NCI-H446 (cell line): Measurements from ENCODE around the gene ANGPTL2.

Experiments used
- DNase-seq, 2 experiments: peaks; one replicate each; lab custom pipeline; 2025; lab: John Stamatoyannopoulos, UW

The ANGPTL2 gene

GRCh38 chr9:127075624-127076372, 46.6 kb downstream of the ANGPTL2 start:
- DNase-seq, result no peak

DNA sequence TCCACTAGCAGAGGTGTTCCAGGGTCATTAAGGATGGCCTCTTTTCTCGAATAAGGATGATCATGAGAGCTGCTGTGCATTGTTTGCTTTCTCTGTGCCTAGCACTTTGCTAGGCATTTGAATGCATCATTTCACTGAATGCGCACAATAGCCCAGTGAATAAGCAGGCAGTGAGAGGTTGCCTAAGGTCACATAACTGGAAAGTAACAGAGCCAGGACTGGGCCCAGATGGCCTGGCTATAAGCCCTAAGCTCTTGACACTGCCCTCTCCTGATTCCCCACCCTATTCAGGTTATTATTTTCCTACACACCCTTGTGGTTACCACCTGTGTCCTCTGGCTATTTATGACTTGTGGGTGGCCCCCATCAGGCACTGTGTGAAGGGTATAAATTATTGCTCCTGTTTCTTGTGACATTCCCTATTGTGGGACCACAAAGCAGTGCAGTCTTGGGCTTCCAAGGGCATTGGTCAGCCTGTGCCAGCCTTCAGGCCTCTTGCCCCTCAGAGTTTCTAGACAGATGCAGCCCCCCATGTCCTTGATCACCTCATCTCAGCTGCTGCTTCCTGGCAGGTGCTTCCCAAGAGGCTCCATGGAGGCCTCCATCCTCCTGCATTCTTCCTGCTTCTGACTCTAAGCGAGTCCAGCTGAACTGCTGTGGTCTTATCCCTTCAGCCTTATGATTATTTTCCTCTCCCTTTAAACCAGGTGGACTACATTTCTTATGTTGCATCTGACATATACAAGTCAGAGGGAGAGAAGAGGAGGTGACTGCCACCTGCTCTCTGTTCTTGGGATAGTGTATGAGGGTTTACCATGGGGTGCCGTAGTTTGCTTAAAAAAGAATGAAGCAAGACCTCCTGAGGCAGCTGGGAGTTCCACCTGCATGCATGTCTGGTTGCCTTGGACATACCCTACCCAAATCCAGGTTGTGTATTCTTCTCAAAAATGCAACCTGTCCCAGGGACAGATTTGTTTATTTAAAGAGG, 47.6 kb downstream of the ANGPTL2 start:
- DNase-seq, result no peak

DNA sequence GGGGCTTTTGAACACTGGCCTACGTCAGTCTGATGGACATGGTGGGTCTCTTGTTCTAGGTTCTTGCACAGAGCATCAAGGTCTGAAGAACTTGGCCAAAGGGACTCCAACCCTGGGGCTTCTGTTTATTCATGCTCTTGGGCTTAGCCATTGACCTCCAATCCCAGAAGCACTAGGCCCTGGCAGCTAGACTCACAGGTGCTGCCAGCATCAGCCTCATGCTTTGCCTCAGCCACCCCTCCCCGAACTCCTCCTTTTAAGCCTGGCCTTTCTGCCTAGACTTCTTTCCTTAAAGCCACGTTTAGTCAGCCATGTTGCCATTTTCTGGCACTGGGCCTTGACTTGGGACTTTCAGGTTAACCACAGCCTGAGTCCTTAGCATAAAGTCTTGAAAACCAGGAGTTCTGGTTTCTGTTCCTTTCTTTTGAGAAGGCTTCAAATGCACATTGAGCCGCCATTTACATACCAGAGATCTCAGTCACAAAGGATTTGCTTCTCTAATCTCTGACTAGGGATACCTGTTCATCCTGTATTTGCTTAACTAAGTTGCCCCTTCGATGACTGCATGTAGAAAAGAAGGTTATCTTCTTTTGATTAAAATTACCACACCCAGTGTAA, 54.7 kb downstream of the ANGPTL2 start:
- DNase-seq, result no peak

GRCh38 chr9:127066851-127067136, 55.6 kb downstream of the ANGPTL2 start:
- DNase-seq, result no peak

- DNase-seq, result no peak
These were observed 56.2 kb downstream of the ANGPTL2 start for GRCh38 chr9:127066060-127066850.

DNA sequence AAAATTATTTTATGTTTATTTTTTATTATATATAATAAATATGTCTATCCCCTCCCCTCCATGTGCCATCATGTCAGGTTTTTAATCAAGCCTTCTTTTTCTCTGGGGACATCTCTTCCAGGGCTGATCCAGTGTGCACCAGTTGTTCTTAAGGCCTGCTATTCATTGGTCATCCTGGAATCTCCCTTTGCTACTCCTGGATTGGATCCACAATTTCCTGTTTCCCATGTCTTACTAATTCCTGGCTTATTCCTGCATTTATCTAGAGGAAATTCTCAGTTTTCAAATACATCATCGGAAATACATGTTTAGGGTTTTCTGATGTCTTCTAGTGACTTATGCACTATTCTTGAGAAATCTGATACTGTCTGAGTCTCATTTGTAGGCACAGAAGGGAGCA, 56.8 kb downstream of the ANGPTL2 start:
- DNase-seq, result no peak

GRCh38 chr9:127064335-127064734, 58.1 kb downstream of the ANGPTL2 start:
- DNase-seq, result no peak

DNA sequence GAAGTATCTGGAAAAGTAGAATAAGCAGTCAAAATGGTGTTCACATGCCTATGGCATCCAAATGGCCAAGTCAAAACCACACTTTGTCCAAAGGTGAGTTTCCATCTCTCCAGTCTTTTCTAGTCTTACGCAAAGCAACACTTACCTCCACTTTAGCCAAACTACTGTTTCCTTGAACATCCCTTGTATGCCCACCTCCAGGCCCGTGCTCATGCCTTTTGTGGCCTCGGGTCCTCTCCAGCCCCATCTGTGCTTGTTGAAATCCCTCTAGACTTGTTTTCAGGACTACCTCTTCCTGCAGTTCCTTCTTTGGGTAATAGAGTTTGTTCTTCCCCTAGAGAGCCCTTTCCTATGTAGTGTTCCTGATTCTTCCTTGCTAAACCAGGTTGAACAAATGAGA, 61.0 kb downstream of the ANGPTL2 start:
- no peak for DNase-seq

DNA sequence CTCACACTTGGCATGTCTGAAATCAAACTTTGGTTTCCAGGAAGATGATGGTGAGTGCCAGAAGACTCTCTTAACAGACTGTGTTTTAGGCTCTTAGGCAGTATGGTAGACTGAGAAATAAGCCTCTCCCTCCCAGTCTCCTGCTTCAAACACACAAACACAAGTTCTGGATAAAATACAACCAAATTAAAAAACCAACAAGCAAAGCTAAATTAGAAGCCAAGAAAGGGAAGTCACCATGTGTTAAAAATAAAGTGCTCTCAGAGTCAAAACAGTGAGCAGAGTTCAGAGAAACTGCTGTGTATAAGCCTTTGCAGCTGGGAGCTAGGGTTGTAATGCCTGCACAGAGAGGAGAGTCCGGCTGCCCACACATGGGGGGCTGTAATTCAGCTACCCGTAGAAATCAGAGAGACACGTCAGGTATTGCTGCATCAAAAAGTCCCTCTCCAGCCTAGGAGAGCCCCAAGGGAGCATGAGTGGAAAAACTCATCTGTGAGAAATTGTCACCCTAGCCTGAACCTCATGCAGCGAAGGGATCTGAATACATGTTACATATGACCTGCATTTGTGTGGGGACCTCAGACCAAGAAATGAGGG, 62.6 kb downstream of the ANGPTL2 start:
- DNase-seq, result no peak

- no peak for DNase-seq
These were observed 63.4 kb downstream of the ANGPTL2 start for GRCh38 chr9:127059030-127059429.

DNA sequence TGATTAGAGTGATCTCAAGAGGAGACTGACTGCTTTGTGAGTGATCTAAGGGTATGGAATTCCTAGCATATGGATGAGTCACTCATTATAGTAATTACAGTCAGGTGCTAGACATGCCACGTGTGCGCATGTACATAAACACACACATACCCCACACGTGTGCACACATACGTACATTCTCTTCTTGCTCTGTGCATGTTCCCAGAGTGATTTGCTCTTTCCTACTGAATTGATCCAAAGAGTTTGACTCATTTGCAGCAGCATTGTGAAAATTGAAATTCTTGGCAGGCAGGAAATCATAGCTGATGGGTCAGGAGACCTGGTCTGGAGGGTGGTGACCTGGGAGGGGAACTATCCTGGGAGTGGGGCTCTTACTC, 63.8 kb downstream of the ANGPTL2 start:
- no peak for DNase-seq

DNA sequence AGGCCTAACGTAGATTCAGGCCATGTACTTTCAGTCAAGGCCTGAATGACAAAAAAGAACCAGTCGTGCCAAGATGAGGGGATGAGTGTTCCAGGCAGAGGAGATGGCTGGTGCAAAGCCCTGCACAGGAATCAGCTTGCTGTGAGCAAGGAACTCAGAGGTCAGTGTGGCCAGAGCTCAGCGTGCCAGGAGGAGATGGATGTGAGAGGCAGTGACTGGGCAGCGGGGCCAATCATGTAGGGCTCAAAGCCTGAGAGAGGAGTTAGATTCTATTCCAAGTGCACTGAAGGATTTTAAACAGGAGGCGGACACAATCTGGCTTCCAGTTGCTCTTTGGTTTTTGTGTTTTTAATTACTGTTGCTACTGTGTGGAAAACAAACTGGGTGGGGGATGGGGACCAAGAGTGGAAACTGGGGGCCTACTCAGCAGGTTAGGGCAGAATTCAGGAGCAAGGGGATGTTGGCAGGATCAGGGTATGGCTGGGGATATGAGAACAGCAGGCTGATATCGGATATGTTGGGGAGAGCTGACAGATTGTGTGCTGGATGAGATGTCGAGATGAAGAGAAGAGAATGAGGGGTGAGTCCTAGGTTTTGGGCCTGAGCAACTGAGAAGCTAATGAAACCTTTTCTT, 64.3 kb downstream of the ANGPTL2 start:
- no peak for DNase-seq

DNA sequence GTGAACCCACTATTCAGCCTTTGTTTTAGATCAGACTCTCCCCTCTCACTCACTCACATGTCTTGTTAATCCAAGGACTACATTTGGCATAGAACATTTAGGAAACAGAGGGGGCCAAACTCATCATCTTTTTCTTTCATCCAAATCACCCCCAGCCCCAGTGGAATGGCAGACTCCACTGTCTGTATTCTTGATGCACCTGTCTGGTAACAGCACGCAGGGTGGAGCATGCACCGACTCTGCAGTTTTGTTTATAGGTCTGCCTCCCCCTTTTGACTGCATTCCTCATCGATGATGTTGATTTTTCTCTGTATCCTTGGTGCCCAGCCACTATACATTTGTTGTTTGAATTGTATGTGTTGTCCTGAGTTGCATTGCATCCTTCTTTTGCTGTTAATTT, 66.0 kb downstream of the ANGPTL2 start:
- no peak for DNase-seq

- DNase-seq, result no peak
These were observed 66.6 kb downstream of the ANGPTL2 start for GRCh38 chr9:127055745-127056402.

DNA sequence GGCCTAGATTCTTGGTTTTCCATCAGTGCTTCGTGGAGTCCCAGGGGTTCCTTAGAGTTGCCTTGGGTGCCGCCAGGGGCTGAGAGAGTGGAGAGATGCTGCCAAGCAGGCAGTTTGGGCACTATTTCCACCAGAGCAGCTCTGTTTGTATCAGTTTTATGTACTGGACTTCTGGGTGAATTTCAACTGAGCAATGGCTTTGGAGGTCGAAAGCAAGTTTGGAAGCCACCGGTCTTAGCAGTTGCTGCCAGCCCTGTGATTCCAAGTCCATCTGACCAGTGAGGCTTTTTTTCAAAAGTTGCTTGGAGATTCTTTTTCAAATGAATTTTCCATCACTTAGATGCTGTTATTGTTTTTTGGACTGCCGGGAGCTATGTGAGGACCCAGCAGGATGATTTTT, 68.5 kb downstream of the ANGPTL2 start:
- DNase-seq, result no peak

GRCh38 chr9:127053057-127053821, 69.2 kb downstream of the ANGPTL2 start:
- no peak for DNase-seq

- no peak for DNase-seq
These were observed 70.4 kb downstream of the ANGPTL2 start for GRCh38 chr9:127051881-127052595.

- no peak for DNase-seq
These were observed 71.8 kb downstream of the ANGPTL2 start for GRCh38 chr9:127050591-127051001.

GRCh38 chr9:127050152-127050551, 72.3 kb downstream of the ANGPTL2 start:
- DNase-seq, result no peak
